ENCODE results near the gene PAPOLB.

DNA sequence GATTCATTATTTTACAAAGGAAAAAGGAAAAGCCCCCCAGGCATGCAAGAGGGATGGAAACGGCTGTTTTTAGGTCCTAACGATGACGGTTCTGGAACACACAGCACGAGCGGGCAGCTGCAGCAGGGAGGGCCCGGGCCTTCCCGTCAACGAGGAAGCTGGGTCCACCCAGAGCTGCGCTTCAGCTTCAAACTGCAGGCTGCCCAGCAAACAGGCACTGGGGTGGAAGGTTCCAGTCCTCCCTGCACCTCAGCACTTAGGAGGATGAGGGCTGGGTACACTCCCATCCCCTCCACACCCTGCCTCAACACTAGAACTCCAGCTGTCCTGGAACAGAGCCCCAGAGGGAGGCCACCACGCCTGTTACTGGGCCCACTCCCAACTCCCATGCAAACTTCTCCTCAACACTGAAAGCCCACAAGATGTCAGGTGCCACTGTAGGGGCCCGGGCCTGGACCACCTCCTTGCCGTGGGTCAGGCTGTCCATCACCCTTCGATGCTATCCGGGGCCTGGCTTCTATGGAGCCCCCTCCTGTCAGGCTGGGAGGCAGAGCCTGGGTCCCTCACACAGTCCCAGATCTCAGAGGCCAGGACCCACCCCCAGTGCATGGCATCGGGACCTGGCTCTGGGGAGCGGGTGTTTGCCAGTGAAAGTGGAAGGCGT, 33.0 kb downstream of the PAPOLB start:
- TF ChIP-seq, protein P1, sequence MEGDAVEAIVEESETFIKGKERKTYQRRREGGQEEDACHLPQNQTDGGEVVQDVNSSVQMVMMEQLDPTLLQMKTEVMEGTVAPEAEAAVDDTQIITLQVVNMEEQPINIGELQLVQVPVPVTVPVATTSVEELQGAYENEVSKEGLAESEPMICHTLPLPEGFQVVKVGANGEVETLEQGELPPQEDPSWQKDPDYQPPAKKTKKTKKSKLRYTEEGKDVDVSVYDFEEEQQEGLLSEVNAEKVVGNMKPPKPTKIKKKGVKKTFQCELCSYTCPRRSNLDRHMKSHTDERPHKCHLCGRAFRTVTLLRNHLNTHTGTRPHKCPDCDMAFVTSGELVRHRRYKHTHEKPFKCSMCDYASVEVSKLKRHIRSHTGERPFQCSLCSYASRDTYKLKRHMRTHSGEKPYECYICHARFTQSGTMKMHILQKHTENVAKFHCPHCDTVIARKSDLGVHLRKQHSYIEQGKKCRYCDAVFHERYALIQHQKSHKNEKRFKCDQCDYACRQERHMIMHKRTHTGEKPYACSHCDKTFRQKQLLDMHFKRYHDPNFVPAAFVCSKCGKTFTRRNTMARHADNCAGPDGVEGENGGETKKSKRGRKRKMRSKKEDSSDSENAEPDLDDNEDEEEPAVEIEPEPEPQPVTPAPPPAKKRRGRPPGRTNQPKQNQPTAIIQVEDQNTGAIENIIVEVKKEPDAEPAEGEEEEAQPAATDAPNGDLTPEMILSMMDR (IDR thresholded peaks at IDR 0.05): no peak
- no peak for TF ChIP-seq POLR2A (IDR thresholded peaks at IDR 0.05)
